Right hindlimb (tissue), 1 donor: ENCODE results near the gene EIF1AD.
"Not testable (repeated sequence)": the region's sequence is repeated elsewhere in the genome, so short reads cannot be mapped to it uniquely, and the experiment has no call there.

Experiments
- DNase-seq: peaks from one replicate; pipeline ENCODE4 v3.0.0-alpha.2; 2018

Gene EIF1AD, protein sequence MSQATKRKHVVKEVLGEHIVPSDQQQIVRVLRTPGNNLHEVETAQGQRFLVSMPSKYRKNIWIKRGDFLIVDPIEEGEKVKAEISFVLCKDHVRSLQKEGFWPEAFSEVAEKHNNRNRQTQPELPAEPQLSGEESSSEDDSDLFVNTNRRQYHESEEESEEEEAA

DNA sequence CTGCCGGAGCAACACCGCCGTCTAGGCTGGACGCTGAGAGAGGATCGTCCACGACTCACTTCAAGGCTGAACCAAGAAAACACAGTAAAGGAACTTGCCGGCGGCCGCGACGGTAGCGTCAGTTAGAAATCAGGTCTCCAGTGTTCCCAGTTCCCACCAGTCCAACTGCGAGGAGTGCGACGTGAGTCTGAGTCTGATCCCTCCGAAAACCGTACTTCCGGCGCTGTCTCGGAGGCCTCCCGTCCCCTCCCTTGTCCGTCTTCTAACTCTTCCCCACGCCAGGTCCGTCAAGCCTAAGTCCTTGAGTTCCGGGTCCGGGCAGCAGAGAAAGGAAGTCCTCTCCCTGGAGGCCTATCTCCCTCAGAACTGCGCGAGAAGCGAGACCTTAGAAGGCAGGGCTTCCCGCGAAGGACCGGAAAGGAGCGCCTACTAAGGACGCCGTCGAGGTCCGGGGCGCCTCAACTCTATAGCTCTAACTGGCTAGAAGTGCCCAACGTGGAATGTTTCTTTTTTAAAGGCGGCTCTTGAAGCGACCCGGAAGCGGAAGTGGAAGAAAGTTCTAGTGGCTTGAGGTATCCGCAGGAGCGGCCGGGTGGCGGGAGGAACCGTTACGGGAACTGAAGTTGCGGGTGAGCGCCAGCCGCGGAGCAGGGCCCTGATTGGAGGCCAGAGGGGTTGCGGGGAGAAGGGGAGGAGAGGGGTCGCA is at the start of gene EIF1AD, which contains the start of gene BANF1:
EIF1AD (minus strand) TSS at position 216 of the 706 bp plus-strand sequence. CDS start 1,768 bp downstream, outside the sequence.
BANF1 (plus strand) TSS at position 562 of the 706 bp plus-strand sequence. CDS start 748 bp downstream, outside the sequence.
- DNase-seq = peak; percentile 96

DNA sequence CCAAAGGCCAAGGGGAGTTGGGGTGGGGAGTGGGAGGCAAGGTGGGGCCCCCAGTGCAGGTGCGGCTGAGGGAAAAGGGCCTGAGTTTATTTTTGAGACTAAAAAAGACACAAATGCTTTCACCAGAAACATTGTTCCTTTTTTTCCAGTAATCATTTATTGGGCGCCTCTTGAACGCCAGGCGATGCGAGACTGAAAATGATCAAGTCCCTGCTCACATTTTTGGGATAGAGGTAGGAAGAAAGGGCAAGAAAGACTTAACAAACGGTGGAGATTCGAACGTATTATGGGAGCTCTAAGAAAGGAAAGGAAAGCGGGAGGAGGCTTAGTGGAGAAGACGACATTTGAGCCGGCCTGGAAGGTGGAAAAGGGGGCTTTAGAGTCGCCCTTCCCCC is 49.4 kb upstream of the EIF1AD start:
- no peak for DNase-seq

GRCh38 chr11:66050581-66051231 is 48.7 kb upstream of the EIF1AD start:
- no peak for DNase-seq

- DNase-seq = peak; percentile 51
Observed at GRCh38 chr11:66048547-66049323, 46.8 kb upstream of the EIF1AD start, which contains the start of gene GAL3ST3. TSS of gene GAL3ST3 (minus strand) at chr11:66049161. CDS start at chr11:66045415, 3,746 bp downstream.

DNA sequence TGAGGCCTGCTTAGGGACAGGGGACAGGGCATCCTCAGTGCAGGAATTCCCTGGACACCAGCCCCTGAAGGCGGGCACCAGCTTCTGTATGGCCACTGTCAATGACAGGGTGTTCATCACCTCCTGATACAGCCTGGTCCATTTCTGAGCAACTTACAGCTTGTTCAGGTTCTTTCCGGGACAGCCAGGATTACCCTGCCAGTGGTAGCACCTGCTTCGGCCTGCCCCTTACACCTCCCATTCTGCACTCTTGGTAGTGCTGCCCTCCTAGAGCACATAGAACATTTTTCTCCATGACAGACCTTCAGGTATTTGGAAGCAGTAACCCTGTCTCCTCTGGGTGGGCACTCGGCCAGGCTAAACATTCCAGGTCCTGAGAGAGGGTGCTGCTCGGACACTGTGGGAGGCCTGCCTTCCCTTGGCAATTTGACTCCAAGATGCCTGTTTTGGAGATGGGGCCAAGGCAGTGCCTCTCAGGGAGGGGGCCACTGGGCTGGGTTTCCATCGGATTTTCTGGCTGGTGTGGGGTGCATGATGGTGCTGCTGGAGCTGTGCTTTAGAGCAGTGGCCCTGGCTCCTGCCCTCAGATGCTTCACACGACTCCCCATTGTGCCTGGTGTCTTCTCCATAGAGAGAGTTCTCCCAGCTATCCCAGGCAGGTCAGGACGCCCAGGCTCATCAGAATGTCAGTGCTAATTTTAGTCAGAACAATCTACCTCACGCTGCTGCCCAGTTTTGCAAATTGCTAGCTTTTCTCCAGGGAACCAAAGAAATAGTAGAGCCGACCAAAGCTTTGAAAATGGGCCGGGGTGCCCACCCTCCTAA is 45.8 kb upstream of the EIF1AD start:
- DNase-seq = no peak

GRCh38 chr11:66046901-66047300 is 44.9 kb upstream of the EIF1AD start:
- no peak for DNase-seq

- peak; percentile 74 for DNase-seq
Observed at GRCh38 chr11:66045177-66045639, 43.3 kb upstream of the EIF1AD start.

DNA sequence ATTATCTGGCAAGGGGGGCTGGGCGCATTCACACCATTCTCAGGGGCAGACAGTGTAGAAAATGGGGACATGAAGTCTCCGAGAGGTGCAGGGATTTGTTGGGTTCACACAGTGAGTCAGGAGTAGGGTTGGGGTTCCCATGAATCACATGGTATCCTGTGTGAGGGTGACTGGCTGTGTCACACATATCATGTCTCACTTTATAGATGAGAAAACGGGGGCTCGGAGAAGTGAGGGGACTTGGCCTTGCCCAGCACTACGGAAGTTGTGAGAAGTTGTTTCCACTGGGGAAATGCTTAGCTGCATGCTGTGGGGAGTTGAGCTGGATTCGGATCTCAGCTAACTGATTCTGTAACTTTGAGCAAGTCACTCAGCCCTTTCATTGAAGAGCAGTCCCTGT is 42.8 kb upstream of the EIF1AD start:
- DNase-seq = no peak

- DNase-seq = no peak
Observed at GRCh38 chr11:66042996-66043906, 41.3 kb upstream of the EIF1AD start.

- no peak for DNase-seq
Observed at GRCh38 chr11:66042227-66042995, 40.5 kb upstream of the EIF1AD start.

DNA sequence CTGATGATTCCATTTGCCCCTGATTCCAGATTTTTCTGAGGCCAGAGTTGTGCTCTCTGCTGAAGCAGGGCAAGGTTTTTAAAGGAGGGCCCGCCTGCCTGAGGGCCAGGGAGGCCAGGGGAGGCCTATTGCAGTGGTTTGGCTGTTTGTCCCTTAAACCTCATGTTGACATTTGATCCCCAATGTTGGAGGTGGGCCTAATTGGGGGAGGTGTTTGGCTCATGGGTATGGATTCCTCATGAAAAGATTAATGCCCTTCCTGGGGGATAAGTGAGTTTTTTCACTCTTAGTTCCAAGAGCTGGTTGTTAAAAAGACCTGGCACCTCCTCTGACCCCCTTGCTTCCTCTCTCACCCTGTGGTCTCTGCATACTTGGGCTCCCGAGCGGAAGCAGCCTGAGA is 37.8 kb upstream of the EIF1AD start:
- no peak for DNase-seq

GRCh38 chr11:66037327-66037726 is 35.4 kb upstream of the EIF1AD start:
- no peak for DNase-seq

- no peak for DNase-seq
Observed at GRCh38 chr11:66036334-66036710, 34.4 kb upstream of the EIF1AD start.

DNA sequence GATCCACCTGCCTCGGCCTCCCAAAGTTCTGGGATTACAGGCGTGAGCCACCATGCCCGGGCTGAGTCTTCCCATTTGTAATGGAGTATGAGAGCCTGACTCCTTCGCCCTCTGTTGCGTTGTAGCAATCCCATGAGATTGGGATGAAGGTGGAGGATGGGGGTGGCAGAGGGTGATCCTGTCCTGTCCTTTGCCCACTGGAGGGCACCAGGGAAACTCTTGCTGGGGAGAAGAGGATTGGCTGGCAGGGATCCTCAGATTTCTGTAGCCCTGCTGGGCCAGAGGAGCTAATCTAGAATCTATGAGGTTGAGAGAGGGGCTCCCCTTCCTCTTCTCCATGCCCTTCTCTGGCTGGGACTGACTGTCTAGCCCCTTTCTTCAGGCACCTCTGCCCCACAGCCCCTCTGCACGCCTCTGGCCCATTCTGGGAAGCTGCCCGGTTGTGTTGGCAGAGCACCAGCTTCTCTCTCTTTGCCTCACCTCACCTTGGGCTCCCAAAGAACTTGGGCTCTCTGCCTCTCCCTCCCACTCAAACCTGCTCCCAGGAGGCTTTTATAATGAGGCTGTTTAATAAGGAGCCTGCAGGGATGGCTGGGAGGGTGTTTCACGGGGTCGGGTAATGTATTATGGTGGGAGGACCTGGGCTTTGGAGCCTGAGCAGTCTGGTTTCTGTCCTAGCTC is 33.8 kb upstream of the EIF1AD start:
- DNase-seq = no peak

DNA sequence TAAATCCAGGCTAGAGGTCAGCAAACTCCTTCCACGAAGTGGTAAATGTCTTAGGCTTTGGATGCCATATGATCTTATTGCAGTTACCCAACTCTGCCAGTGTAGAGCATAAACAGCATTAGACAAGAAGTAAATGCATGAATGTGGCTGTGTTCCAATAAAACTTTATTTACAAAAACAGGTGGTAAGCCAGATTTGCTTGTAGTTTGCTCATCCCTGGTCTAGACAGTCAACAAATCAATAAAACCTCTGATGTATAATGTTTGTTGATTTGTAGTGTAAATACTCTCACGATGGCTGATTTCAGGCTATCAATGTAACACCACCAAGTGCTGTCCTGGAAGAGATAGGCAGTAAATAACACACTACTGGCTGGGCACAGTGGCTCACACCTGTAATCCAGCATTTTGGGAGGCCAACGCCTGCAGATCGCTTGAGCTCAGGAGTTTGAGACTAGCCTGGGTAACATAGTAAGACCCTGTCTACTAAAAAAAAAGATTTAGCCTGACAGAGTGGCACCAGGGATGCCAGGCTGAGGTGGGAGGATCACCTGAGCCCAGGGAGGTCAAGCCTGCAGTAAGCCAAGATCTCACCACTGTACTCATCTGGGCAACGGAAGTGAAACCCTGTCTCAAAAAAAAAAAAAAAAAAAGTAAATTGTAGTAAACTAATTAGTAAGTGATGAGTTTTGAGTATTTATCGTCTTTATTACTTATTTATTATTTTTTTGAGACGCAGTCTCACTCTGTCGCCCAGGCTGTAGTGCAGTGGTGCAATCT is 31.2 kb upstream of the EIF1AD start:
- DNase-seq = no peak

- DNase-seq = no peak
Observed at GRCh38 chr11:66026017-66026529, 24.1 kb upstream of the EIF1AD start, which contains the start of gene CATSPER1. TSS of gene CATSPER1 (minus strand) at chr11:66026479. CDS start at chr11:66026379, 100 bp downstream.

DNA sequence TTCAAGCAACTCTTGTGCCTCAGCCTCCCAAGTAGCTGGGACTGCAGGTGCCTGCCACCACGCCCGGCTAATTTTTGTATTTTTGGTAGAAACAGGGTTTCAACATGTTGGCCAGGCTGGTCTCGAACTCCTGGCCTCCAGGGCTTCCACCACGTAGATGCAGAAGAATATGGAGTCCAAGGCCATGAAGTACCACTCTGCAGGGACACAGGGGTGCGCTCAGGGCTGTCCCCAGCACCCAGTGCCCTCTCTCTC is 21.2 kb upstream of the EIF1AD start:
- DNase-seq = not testable (repeated sequence)

DNA sequence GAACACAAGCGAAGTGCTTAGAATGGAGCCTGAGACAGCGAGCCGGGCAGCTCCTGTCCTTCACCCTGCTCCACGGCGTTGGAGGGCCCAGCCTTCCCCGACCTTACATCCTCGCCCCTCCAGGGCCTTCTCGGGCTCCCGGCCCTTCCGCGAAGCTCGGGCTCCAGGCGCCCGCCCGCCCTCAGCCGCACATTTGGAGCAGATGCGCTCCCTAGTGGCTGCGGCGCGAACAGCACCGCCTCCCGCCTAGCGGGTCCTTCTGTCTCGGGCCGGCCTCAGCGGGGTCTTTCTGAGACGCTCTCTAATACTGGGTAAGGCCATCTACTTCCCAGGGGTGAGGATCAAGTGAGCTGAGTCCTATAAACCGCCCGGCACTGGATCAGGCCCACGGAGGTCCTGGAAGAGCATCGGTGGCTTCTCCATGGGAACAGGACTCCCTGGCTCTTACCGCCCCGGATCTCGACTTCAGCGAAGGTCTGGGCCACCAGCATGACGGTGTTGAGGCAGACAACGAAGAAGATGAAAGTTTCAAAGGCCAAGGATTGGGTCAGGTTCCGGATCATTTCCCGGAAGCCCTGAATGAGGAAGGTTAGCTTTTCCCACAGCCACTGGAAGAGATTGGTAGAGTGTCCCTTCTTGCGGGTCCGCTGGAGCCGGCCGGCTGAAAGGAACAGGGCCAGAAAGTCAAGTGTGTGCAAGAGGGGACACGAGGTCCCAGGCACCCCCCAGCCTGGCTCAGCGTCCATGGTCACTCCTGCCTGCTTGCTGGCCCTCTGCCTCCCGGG is 20.6 kb upstream of the EIF1AD start:
- peak; percentile 77 for DNase-seq
